Rectal smooth muscle tissue (tissue), 1 donor: ENCODE results near the gene AQP2.

Source experiments
- H3K27ac ChIP-seq: one replicate; pipeline ENCODE4 v1.7.0; 2013; ENCODE audit warnings: low read depth, low read length, inconsistent platforms
- H3K27me3 ChIP-seq: one replicate; pipeline ENCODE4 v1.7.0; 2013; ENCODE audit warnings: low read length; ENCODE audit not compliant: control insufficient read depth, insufficient read depth
- H3K36me3 ChIP-seq: one replicate; pipeline ENCODE4 v1.7.0; 2013; ENCODE audit warnings: low read length; ENCODE audit not compliant: control insufficient read depth, insufficient read depth
- H3K4me1 ChIP-seq: one replicate; pipeline ENCODE4 v1.7.0; 2013; ENCODE audit warnings: low read length; ENCODE audit not compliant: control insufficient read depth, insufficient read depth
- H3K4me3 ChIP-seq: one replicate; pipeline ENCODE4 v1.7.0; 2013; ENCODE audit warnings: low read length
- H3K9ac ChIP-seq: one replicate; pipeline ENCODE4 v1.7.0; 2013; ENCODE audit warnings: low read length

Gene AQP2

GRCh38 chr12:49923035-49923644, 27.4 kb upstream of the AQP2 start:
- no peak overlapping the region for H3K27ac ChIP-seq
- no peaks in the 10 kb centered on the region for H3K4me1 ChIP-seq

GRCh38 chr12:49923880-49924556, 26.5 kb upstream of the AQP2 start:
- no peaks in the 10 kb centered on the region for H3K27me3 ChIP-seq
- H3K4me1 ChIP-seq = no peaks in the 10 kb centered on the region
- H3K4me3 ChIP-seq = no peak overlapping the region
- no peak overlapping the region for H3K9ac ChIP-seq
- no peaks in the 10 kb centered on the region for H3K36me3 ChIP-seq
- H3K27ac ChIP-seq = no peak overlapping the region

More at GRCh38 chr12:49923035-49923644, 27.4 kb upstream of the AQP2 start:
- Histone ChIP-seq H3K9ac (no peak overlapping the region), H3K4me3 (no peak overlapping the region), H3K36me3 (no peaks in the 10 kb centered on the region), H3K27me3 (no peaks in the 10 kb centered on the region)

GRCh38 chr12:49924628-49925246, 25.8 kb upstream of the AQP2 start:
- H3K4me3 ChIP-seq = no peak overlapping the region
- no peak overlapping the region for H3K9ac ChIP-seq
- no peaks in the 10 kb centered on the region for H3K36me3 ChIP-seq
- H3K27me3 ChIP-seq = no peaks in the 10 kb centered on the region
- no peak overlapping the region for H3K27ac ChIP-seq
- no peaks in the 10 kb centered on the region for H3K4me1 ChIP-seq

- Histone ChIP-seq H3K4me3 (no peak overlapping the region), H3K36me3 (no peaks in the 10 kb centered on the region), H3K4me1 (no peaks in the 10 kb centered on the region), H3K27ac (no peak overlapping the region), H3K27me3 (no peaks in the 10 kb centered on the region), H3K9ac (no peak overlapping the region)
Measured at GRCh38 chr12:49925433-49926204, 24.9 kb upstream of the AQP2 start.

- H3K27ac ChIP-seq = no peak overlapping the region
- H3K4me1 ChIP-seq = no peaks in the 10 kb centered on the region
- H3K27me3 ChIP-seq = no peaks in the 10 kb centered on the region
- no peak overlapping the region for H3K4me3 ChIP-seq
- no peak overlapping the region for H3K9ac ChIP-seq
- H3K36me3 ChIP-seq = no peaks in the 10 kb centered on the region
Measured at GRCh38 chr12:49928471-49928870, 22.1 kb upstream of the AQP2 start.

GRCh38 chr12:49929581-49929980, 21.0 kb upstream of the AQP2 start:
- H3K27ac ChIP-seq = no peak overlapping the region
- H3K4me3 ChIP-seq = no peak overlapping the region
- H3K4me1 ChIP-seq = no peaks in the 10 kb centered on the region
- H3K27me3 ChIP-seq = no peaks in the 10 kb centered on the region
- no peaks in the 10 kb centered on the region for H3K36me3 ChIP-seq
- no peak overlapping the region for H3K9ac ChIP-seq

- no peak overlapping the region for H3K27ac ChIP-seq
Measured at GRCh38 chr12:49930515-49931288, 19.8 kb upstream of the AQP2 start.

GRCh38 chr12:49932023-49932422, 18.5 kb upstream of the AQP2 start:
- Histone ChIP-seq H3K27ac (no peak overlapping the region), H3K36me3 (no peaks in the 10 kb centered on the region), H3K9ac (no peak overlapping the region), H3K4me3 (no peak overlapping the region), H3K4me1 (no peaks in the 10 kb centered on the region), H3K27me3 (no peaks in the 10 kb centered on the region)

More at GRCh38 chr12:49930515-49931288, 19.8 kb upstream of the AQP2 start:
- Histone ChIP-seq H3K4me3 (no peak overlapping the region), H3K4me1 (no peaks in the 10 kb centered on the region), H3K27me3 (no peaks in the 10 kb centered on the region), H3K36me3 (no peaks in the 10 kb centered on the region), H3K9ac (no peak overlapping the region)

- H3K4me3 ChIP-seq = no peak overlapping the region
- no peak overlapping the region for H3K27ac ChIP-seq
- no peaks in the 10 kb centered on the region for H3K36me3 ChIP-seq
- no peak overlapping the region for H3K9ac ChIP-seq
- no peaks in the 10 kb centered on the region for H3K4me1 ChIP-seq
- H3K27me3 ChIP-seq = no peaks in the 10 kb centered on the region
Measured at GRCh38 chr12:49932533-49933130, 17.9 kb upstream of the AQP2 start.

- no peak overlapping the region for H3K27ac ChIP-seq
- H3K4me3 ChIP-seq = no peak overlapping the region
- H3K4me1 ChIP-seq = no peaks in the 10 kb centered on the region
- no peaks in the 10 kb centered on the region for H3K27me3 ChIP-seq
- H3K36me3 ChIP-seq = no peaks in the 10 kb centered on the region
- H3K9ac ChIP-seq = no peak overlapping the region
Measured at GRCh38 chr12:49933796-49934195, 16.7 kb upstream of the AQP2 start.

- Histone ChIP-seq H3K27ac (no peak overlapping the region), H3K36me3 (no peaks in the 10 kb centered on the region), H3K4me3 (no peak overlapping the region), H3K4me1 (no peaks in the 10 kb centered on the region), H3K27me3 (no peaks in the 10 kb centered on the region), H3K9ac (no peak overlapping the region)
Measured at GRCh38 chr12:49934505-49934904, 16.0 kb upstream of the AQP2 start.
